ENCODE results near the gene MED13L. TPM values are rescaled to one million over a fixed set of nuclear protein-coding genes. Genes with fewer than 3 reads are reported as not detected.
A peak's percentile ranks its signal among the peaks of the same experiment; 100 is the strongest.

Gene MED13L
- total RNA-seq, 1 donor from 2014 or later = 36.0 TPM

GRCh38 chr12:116092776-116093175 lies 184.7 kb downstream of the MED13L start:
- no peak for DNase-seq (ENCODE audit: low read depth, low spot score)

DNA sequence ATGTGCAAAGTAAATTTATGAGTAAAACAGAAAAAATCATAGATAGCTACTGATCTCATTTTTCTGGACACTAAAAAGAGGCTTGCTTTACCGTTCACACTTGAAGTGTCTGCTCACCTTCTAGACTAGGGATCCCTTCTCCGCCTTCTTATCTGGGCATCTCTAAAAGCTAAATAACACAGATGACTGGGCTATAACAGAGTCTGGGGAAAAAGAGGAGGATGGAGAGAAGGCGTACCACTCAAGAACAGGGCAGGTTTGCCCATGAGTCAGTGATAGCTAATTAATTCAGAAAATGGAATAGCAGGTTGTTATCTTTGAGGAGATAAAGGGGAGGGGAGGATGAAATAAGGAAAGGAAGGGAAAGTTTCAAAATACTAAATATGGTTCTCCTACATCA lies 185.3 kb downstream of the MED13L start:
- DNase-seq (ENCODE audit: low read depth, low spot score) = no peak

- DNase-seq (ENCODE audit: low read depth, low spot score) = no peak
These were observed 185.9 kb downstream of the MED13L start for GRCh38 chr12:116091579-116091978.

GRCh38 chr12:116090516-116090915 lies 187.0 kb downstream of the MED13L start:
- DNase-seq (ENCODE audit: low read depth, low spot score) = no peak

DNA sequence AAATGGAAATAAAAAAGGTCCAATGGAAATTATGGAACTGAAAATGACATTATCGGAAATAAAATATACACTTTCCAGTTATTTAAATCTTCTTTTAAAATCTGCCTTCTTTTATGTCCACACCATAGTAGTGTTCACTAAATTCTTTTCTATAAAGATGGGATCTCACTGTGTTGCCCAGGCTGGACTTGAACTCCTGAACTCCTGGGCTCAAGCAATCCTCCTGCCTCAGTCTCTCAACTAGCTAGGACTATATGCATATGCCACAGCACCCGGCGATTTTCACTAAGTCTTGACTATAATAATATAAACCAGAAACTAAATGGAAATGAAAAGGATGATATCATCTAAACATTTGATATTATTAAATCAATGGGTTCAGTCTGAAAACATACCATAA lies 188.4 kb downstream of the MED13L start:
- no peak for DNase-seq (ENCODE audit: low read depth, low spot score)

- no peak for DNase-seq (ENCODE audit: low read depth, low spot score)
These were observed 189.5 kb downstream of the MED13L start for GRCh38 chr12:116087962-116088361.

- no peak for DNase-seq (ENCODE audit: low read depth, low spot score)
These were observed 190.1 kb downstream of the MED13L start for GRCh38 chr12:116087399-116087798.

DNA sequence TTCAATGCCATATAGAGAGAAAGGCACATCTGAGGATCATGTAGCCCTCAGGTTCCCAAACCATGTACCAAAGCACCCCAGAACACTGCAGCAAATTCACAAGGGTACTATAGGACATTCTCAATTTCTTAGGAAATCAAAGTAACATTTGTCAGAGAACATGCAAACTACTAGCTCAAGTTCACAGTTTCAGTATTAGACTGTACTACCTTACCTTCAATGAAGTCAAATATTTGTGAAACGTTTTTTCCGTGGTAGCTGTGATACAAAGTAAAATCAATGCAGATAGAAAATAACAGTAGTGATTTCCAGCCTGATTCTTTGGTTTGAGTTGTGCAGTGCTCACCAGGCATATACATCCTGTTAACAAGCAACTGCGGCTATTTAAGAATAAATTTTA lies 197.1 kb downstream of the MED13L start:
- no peak for DNase-seq (ENCODE audit: low read depth, low spot score)

- no peak for DNase-seq (ENCODE audit: low read depth, low spot score)
These were observed 199.1 kb downstream of the MED13L start for GRCh38 chr12:116078396-116078795.

DNA sequence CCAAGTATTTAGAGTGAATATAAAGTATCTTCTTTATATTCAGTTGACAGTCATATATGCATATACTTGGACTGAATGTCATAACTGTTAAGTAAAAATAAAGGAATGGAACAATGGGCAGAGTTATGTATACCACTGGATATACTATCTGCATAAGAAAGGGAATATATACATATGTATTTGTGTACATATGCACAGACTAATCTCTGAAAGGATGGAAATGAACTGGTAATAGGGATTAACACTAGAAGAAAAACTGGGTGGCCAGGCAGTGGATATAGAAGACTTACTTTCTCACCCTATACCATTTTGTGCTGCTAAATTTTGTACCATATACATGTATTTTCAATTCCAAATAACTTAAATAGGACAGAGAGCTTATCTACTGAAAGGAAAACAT lies 200.1 kb downstream of the MED13L start:
- no peak for DNase-seq (ENCODE audit: low read depth, low spot score)

- no peak for DNase-seq (ENCODE audit: low read depth, low spot score)
These were observed 201.1 kb downstream of the MED13L start for GRCh38 chr12:116076399-116076798.

GRCh38 chr12:116074686-116075085 lies 202.8 kb downstream of the MED13L start:
- no peak for DNase-seq (ENCODE audit: low read depth, low spot score)

DNA sequence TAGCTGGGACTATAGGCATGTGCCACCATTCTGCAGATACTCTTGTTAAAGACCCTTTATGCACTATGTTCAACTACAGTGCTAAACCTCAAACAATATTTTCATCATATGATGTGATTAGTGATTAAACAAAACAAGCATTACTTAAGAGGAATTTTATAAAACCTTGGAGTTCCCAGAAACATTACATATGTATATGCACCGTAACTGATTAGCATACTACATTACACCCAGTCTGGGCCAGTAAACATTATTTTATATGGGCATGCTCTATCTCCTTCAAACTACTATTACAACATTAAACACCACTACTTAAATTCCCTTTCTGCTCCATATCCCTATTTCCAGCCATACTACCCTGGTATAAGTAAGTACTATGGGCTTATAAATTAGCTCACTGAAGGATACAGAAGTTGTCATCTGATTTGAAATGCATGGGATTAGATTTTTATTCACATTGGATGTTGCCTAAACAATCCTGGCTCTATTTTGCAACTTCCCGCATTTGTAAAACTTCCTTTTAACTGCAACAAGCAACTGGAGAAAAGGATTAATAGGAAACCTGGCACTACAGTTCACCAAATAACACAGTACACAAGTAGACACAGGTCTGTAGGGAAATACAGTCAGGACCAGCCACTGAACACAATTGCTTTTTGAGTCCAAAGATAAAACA lies 205.8 kb downstream of the MED13L start:
- no peak for DNase-seq (ENCODE audit: low read depth, low spot score)

GRCh38 chr12:116070444-116070843 lies 207.0 kb downstream of the MED13L start:
- no peak for DNase-seq (ENCODE audit: low read depth, low spot score)

- DNase-seq (ENCODE audit: low read depth, low spot score) = no peak
These were observed 207.6 kb downstream of the MED13L start for GRCh38 chr12:116069943-116070342.

DNA sequence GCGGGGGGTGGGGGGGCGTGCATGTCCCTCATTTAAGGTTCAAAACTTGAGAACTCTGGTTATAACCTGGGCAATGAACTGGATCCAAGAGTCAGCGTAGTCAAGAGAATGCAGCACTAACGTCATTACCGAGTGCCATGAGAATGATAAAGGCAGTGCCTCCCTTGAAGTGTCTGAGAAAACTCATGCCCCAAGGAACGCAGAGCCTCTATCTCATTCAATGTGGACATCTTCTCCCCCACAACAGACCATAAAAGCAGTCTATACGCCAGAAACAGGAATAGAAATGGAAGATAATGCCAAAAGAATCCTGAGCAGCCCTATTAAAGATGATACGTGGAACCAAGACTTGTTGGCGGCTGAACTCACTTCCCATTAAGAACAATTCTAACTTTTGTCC lies 208.6 kb downstream of the MED13L start:
- no peak for DNase-seq (ENCODE audit: low read depth, low spot score)

DNA sequence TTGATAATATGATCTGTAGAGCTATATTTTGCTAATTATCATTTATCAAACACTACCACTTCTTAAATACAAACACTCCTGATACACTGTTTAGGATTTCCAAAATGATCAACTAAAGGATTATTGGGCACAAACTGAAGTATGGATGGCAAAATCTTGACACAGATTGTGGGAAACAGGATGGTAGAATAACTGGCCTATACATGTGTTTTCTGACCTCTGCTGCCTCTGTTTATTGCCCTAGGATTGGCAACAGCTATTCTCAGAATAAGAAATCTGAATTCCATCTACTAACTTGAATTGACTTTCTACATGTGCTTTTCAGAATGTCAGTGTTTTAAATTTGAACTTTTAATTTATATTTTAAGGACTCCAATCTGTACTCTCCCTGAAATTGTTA lies 209.1 kb downstream of the MED13L start:
- DNase-seq (ENCODE audit: low read depth, low spot score) = no peak

GRCh38 chr12:116067892-116068291 lies 209.6 kb downstream of the MED13L start:
- peak; percentile 20 for DNase-seq (ENCODE audit: low read depth, low spot score)

DNA sequence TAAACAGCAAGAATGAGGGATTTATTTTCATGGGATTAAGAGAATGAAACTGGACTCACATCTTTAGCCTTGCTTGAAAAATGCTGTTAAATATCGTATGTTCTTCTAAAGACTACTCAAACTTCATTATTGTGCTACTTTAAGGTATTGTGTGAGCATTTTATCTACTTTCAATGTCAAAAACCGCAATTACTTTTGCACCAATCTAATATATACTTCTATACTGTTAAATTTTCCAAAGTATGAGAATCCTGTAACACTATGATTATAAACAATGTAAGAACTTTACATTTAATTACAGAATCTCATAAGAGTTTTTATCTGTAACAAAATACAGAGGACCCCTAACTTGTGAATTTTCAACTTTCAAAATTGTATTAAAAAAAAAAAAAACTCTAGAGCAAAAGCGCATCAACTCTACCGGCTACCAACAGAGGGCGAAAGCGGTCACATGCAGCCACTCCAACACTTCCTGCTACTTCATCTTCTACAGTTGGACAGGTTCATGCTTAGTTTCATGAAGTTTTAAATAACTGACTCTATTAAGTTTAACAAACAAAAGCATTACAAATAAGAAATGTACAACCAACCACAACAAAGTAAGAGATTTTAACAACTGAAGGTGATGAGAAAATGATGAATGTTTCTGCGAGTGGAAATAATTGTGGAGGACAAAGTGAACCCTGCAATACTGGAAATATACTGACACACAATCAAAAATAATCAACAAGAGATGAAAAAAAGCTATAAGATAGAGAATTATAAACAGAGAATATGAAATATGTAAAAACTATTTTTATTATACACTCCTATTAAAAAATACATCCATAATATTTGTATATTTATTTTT lies 210.9 kb downstream of the MED13L start:
- DNase-seq (ENCODE audit: low read depth, low spot score) = no peak

GRCh38 chr12:116065606-116066005 lies 211.9 kb downstream of the MED13L start:
- DNase-seq (ENCODE audit: low read depth, low spot score) = no peak

- DNase-seq (ENCODE audit: low read depth, low spot score) = no peak
These were observed 213.0 kb downstream of the MED13L start for GRCh38 chr12:116064493-116064892.

DNA sequence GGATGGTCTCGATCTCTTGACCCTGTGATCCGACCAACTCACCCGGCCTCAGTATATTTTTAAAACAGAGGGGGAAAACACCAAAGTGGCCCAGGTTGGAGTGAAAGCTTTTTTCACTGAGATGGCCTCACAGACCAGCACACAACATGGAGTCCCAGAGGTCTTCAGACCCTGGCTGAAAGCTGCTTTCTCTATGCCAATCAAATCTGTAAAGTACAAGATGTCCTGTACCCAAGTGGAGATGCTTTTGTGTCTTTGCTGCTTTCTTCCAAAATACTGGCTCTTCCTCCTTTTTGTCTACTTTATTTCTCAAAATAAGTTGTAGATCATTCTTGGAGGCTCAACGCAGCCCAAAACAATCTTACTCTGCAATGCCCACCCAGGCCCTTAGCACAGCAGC lies 214.8 kb downstream of the MED13L start:
- DNase-seq (ENCODE audit: low read depth, low spot score) = no peak

- DNase-seq (ENCODE audit: low read depth, low spot score) = no peak
These were observed 216.7 kb downstream of the MED13L start for GRCh38 chr12:116060764-116061163.
